Fibroblast of lung (primary cell): Measurements from ENCODE around the gene TMEM127. TPM values are rescaled to one million over a fixed set of nuclear protein-coding genes. Genes with fewer than 3 reads are reported as not detected.

ENCODE experiments used
- DNase-seq, 2 donors: peaks; one replicate each; pipeline versions ENCODE4 v3.0.0 to v3.0.0-alpha.2; 2010; ENCODE audit warnings: low read depth in 2 of 2
- H2AFZ ChIP-seq: 2 replicates; pipeline ENCODE4 v1.5.1; 2012; ENCODE audit warnings: low read length, control low read depth, inconsistent platforms
- H3K27ac ChIP-seq: 2 replicates; pipeline ENCODE4 v1.5.1; 2011; ENCODE audit warnings: low read length, control low read depth; ENCODE audit not compliant: insufficient read depth
- H3K27me3 ChIP-seq: 2 replicates; pipeline ENCODE4 v1.5.1; 2011; ENCODE audit warnings: mild to moderate bottlenecking, low read length; ENCODE audit not compliant: control insufficient read depth, insufficient read depth
- H3K36me3 ChIP-seq: 2 replicates; pipeline ENCODE4 v1.5.1; 2011; ENCODE audit warnings: low read length; ENCODE audit not compliant: control insufficient read depth, insufficient read depth
- H3K4me1 ChIP-seq: 2 replicates; pipeline ENCODE4 v1.5.1; 2011; ENCODE audit warnings: low read length; ENCODE audit not compliant: control insufficient read depth, insufficient read depth; ENCODE audit errors: extremely low read depth
- H3K4me2 ChIP-seq: 2 replicates; pipeline ENCODE4 v1.5.1; 2011; ENCODE audit warnings: low read length, control low read depth; ENCODE audit not compliant: insufficient read depth; ENCODE audit errors: extremely low read depth
- H3K4me3 ChIP-seq, 4 experiments: fragments of 200-600 bp in 1 of 4; sonication (generic) in 1 of 4; replicated peaks in 1 of 4; 2 replicates each; pipeline ENCODE4 v1.5.1; 2011 to 2016; ENCODE audit warnings: low read length in 4 of 4, low read depth in 3 of 4, mild to moderate bottlenecking in 3 of 4, control low read depth in 2 of 4, inconsistent platforms in 1 of 4, mixed read lengths in 1 of 4; ENCODE audit not compliant: insufficient read depth in 1 of 4; ENCODE audit errors: control extremely low read depth in 1 of 4
- H3K79me2 ChIP-seq: 2 replicates; pipeline ENCODE4 v1.5.1; 2012; ENCODE audit warnings: mild to moderate bottlenecking, low read length, inconsistent platforms; ENCODE audit not compliant: control insufficient read depth, insufficient read depth
- H3K9ac ChIP-seq: 2 replicates; pipeline ENCODE4 v1.5.1; 2011; ENCODE audit warnings: mild to moderate bottlenecking, low read length, control low read depth; ENCODE audit not compliant: insufficient read depth
- H3K9me3 ChIP-seq: 2 replicates; pipeline ENCODE4 v1.5.1; 2012; ENCODE audit warnings: low read depth, low read length; ENCODE audit not compliant: control insufficient read depth, insufficient read depth
- H4K20me1 ChIP-seq: 2 replicates; pipeline ENCODE4 v1.5.1; 2011; ENCODE audit warnings: low read length; ENCODE audit not compliant: control insufficient read depth, insufficient read depth; ENCODE audit errors: extremely low read depth
- EZH2 ChIP-seq: IDR thresholded peaks from 2 replicates; pipeline ENCODE4 v1.5.1; 2012; ENCODE audit warnings: low read length, control low read depth, mild to moderate bottlenecking; ENCODE audit errors: missing control alignments
- polyA plus RNA-seq, 2 donors: library from polyadenylated mRNA; depleted of rRNA in 1 of 2; stranded (reverse) in 1 of 2; unstranded in 1 of 2; fragments of >200 nt; gene quantifications; 2 replicates each; pipeline ENCODE4 v1.2.1, GENCODE V29; 2011 to 2012; ENCODE audit warnings: missing spikeins in 1 of 2
- total RNA-seq: library from RNA; depleted of rRNA; stranded (reverse); fragments of >200 nt; gene quantifications from 2 replicates; pipeline ENCODE4 v1.2.1, GENCODE V29; 2014
- TF ChIP-seq, protein P1 (sequence below), 2 donors: IDR thresholded peaks in 1 of 2; conservative IDR thresholded peaks in 1 of 2; 1 replicate in 1 of 2; 2 replicates in 1 of 2; pipeline ENCODE4 v1.5.1; 2011 to 2012; ENCODE audit warnings: low read length in 2 of 2, control low read depth in 1 of 2, inconsistent platforms in 1 of 2, low read depth in 1 of 2, mild to moderate bottlenecking in 1 of 2

Gene TMEM127
- total and polyA plus RNA-seq, 2 donors (not counting 1 experiment from before 2014, with no cell fraction given), result 20.8 to 48.0 TPM

DNA sequence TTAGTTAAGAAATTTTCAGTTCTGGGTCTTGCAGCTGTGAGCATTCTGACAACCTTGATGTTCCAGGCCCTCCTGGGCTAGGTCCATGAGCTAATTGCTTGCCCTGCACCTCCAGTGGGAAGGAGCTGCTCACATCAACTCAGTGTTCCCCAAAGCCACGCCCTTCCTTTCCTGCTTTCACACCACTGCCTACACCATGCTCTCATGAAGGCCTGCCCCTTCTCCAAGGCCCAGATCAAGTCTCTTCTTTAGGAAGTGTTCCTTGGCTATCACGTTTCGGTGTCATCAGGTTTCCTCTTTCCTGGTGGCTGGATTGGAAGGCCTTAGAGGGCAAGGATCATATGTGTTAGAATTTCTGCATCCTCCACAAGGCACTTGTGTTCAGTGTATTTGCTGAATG, 18.8 kb downstream of the TMEM127 start:
- H2AFZ ChIP-seq, result no peak overlapping the region
- H3K4me1 ChIP-seq, result peaks cover 15% of the 10 kb centered on the region
- no peaks in the 10 kb centered on the region for H3K79me2 ChIP-seq
- H3K9me3 ChIP-seq, result no peaks in the 10 kb centered on the region
- H3K36me3 ChIP-seq, result peaks cover 2% of the 10 kb centered on the region
- no peak for TF ChIP-seq EZH2
- TF ChIP-seq, protein P1, sequence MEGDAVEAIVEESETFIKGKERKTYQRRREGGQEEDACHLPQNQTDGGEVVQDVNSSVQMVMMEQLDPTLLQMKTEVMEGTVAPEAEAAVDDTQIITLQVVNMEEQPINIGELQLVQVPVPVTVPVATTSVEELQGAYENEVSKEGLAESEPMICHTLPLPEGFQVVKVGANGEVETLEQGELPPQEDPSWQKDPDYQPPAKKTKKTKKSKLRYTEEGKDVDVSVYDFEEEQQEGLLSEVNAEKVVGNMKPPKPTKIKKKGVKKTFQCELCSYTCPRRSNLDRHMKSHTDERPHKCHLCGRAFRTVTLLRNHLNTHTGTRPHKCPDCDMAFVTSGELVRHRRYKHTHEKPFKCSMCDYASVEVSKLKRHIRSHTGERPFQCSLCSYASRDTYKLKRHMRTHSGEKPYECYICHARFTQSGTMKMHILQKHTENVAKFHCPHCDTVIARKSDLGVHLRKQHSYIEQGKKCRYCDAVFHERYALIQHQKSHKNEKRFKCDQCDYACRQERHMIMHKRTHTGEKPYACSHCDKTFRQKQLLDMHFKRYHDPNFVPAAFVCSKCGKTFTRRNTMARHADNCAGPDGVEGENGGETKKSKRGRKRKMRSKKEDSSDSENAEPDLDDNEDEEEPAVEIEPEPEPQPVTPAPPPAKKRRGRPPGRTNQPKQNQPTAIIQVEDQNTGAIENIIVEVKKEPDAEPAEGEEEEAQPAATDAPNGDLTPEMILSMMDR (conservative IDR thresholded peaks at IDR 0.05 in 1 of 2, IDR thresholded peaks at IDR 0.05 in 1 of 2; ENCODE audit: low read depth in 1 of 2, low read length in 2 of 2), result no peak
- no peak for DNase-seq
- H3K9ac ChIP-seq, result no peak overlapping the region
- H3K4me2 ChIP-seq, result no peak overlapping the region
- H3K27me3 ChIP-seq, result no peaks in the 10 kb centered on the region
- no peaks in the 10 kb centered on the region for H4K20me1 ChIP-seq
- H3K4me3 ChIP-seq, result no peak overlapping the region
- H3K27ac ChIP-seq, result no peak overlapping the region

DNA sequence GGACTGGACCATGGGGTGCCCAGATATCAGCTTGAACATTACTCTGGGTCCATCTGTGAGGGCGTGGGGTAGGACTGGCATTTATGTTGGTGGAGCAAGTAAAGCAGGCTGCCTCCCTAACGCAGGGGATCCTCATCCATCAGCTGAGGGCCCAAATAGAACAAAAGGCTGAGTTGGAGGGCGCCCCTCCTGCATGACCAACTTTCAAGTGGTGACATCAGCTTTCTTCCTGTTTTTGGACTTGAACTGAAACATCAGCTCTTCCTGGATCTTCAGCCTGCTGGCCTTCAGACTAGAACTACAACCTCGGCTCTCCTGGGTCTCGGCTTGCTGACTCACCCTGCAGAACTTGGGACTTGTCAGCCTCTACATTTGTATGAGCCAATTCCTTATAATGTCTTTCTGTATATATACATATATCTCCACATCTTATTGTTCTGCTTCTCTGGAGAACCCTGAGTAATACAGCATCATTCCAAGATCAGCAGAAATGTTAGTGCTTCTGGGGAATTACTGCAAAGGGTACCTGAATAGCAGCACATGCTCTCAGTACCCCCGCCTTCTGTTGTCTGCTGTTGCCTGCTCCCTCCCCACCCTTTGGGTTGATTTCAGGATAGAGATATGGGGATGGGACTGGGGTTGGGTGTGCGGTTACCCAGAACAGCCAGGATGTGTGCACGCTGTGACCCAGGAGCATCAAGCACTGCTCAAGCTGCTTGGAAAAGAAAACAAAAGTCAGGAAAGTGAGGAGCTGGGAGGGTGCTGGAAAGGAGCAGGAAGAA, 20.0 kb downstream of the TMEM127 start:
- DNase-seq, result peak; percentile 39 to 68

DNA sequence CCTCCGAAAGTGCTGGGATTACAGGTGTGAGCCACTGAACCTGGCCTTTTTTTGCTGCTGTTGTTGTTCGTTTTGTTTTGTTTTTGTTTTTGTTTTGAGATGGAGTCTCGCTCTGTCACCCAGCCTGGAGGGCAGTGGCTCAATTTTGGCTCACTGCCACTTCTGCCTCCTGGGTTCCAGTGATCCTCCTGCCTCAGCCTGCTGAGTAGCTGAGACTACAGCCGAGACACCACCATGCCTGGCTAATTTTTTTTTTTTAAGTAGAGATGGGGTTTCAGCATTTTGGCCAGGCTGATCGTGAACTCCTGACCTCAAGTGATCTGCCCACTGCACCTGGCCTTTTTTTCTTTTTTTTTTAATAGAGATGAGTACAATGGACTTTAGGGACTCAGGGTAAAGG, 22.0 kb downstream of the TMEM127 start:
- no peaks in the 10 kb centered on the region for H3K9me3 ChIP-seq
- no peak for TF ChIP-seq EZH2
- H3K4me3 ChIP-seq, result no peak overlapping the region
- H3K27me3 ChIP-seq, result no peaks in the 10 kb centered on the region
- H3K27ac ChIP-seq, result no peak overlapping the region
- no peaks in the 10 kb centered on the region for H4K20me1 ChIP-seq
- H3K4me2 ChIP-seq, result no peak overlapping the region
- H3K36me3 ChIP-seq, result peaks cover 2% of the 10 kb centered on the region
- H3K4me1 ChIP-seq, result peaks cover 2% of the 10 kb centered on the region
- no peak overlapping the region for H2AFZ ChIP-seq
- no peak overlapping the region for H3K9ac ChIP-seq
- no peak for DNase-seq
- no peaks in the 10 kb centered on the region for H3K79me2 ChIP-seq

More for the DNA sequence above, 20.0 kb downstream of the TMEM127 start:
- no peaks in the 10 kb centered on the region for H3K79me2 ChIP-seq
- no peak for TF ChIP-seq EZH2
- TF ChIP-seq, protein P1 (conservative IDR thresholded peaks at IDR 0.05 in 1 of 2, IDR thresholded peaks at IDR 0.05 in 1 of 2; ENCODE audit: low read depth in 1 of 2, low read length in 2 of 2), result no peak
- no peaks in the 10 kb centered on the region for H3K27me3 ChIP-seq
- no peak overlapping the region for H3K27ac ChIP-seq
- peaks cover 2% of the 10 kb centered on the region for H3K36me3 ChIP-seq
- peaks cover 9% of the 10 kb centered on the region for H3K4me1 ChIP-seq
- no peaks in the 10 kb centered on the region for H4K20me1 ChIP-seq
- no peak overlapping the region for H2AFZ ChIP-seq
- no peaks in the 10 kb centered on the region for H3K9me3 ChIP-seq
- H3K4me3 ChIP-seq, result no peak overlapping the region
- no peak overlapping the region for H3K4me2 ChIP-seq
- H3K9ac ChIP-seq, result no peak overlapping the region
